ENCODE data around the gene BCL2.

BCL2 gene

DNA sequence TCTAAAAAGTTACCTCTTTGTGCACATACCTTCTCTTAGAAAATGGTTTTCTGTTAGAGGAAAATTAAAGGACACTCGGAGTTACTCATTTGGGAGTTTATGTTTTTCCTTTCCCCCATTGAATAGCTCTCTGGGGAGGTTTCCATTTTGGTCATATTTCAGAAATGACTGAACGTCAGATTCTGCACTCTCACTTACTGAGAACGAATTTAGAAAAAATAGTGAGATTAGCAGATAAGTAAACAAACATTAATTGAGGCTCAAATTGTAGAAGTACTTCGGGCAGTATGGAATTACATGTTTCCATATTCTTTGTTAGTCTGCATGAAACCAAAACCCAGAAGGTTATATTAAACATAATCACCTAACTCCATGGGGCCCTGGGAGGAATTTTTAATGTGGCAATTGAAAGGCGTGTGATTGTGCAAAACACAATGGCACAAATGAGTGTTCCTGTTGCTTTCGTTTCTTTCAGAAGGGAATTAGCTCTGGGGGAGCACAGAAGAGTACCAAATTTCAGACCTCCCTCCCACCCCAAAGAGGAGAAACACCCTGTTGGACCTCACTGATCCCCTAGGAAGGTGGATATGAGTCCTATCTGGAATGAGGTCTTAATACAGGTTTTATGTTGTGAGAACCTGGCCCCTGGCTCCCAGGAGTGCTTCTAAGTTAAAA, 212.3 kb downstream of the BCL2 start:
- TF ChIP-seq, protein P1, sequence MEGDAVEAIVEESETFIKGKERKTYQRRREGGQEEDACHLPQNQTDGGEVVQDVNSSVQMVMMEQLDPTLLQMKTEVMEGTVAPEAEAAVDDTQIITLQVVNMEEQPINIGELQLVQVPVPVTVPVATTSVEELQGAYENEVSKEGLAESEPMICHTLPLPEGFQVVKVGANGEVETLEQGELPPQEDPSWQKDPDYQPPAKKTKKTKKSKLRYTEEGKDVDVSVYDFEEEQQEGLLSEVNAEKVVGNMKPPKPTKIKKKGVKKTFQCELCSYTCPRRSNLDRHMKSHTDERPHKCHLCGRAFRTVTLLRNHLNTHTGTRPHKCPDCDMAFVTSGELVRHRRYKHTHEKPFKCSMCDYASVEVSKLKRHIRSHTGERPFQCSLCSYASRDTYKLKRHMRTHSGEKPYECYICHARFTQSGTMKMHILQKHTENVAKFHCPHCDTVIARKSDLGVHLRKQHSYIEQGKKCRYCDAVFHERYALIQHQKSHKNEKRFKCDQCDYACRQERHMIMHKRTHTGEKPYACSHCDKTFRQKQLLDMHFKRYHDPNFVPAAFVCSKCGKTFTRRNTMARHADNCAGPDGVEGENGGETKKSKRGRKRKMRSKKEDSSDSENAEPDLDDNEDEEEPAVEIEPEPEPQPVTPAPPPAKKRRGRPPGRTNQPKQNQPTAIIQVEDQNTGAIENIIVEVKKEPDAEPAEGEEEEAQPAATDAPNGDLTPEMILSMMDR (conservative IDR thresholded peaks at IDR 0.05; ENCODE audit: low read length) = no peak
- H3K4me3 ChIP-seq (ENCODE audit: low read length) = no peak overlapping the region
- DNase-seq (ENCODE audit: low read depth) = no peak

DNA sequence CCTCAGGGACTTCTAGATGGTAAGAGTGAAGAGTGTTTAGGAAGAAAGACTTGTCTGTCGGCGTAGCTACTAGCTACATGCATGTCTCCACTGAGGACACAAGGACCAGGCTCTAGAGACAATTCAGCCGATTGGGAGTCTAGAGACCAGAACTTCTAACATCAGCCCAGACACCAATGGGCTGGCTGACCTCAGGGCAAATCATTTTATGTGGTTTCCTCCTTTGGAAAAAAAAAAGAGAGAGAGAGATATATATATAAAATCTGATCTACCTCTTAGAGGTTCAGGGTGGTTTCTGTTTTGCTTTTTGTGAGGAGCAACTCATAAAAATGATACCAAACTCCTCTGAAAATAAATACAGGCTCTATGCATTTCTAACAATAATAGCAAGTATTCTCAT, 212.8 kb downstream of the BCL2 start:
- TF ChIP-seq, protein P1 (conservative IDR thresholded peaks at IDR 0.05; ENCODE audit: low read length) = no peak
- no peak for DNase-seq (ENCODE audit: low read depth)
- H3K4me3 ChIP-seq (ENCODE audit: low read length) = no peak overlapping the region

DNA sequence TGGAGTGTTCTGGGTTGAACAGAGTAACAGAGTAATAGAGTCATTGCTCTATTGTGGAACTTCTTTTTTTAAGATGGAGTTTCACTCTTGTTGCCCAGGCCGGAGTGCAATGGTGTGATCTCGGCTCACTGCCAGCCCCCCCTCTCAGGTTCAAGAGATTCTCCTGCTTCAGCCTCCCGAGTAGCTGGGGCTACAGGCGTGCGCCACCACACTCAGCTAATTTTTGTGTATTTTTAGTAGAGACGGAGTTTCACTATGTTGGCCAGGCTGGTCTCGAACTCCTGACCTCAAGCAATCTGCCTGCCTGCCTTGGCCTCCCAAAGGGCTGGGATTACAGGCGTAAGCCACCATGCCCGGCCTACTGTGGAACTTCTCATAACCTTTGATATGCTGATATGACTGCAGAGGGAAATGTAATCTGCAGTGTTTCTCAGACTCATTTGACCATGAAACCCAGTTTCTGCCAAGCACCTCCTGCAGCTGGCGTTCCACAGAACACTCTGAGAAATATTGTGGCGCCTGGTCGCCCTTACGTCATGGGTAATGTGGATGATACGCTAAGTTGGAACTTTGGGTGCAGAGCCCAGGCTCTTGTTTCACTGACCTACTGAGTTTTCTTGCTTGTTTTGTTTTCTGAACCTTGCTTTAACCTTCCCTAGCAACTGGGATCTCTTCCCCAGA, 213.8 kb downstream of the BCL2 start:
- TF ChIP-seq, protein P1 (conservative IDR thresholded peaks at IDR 0.05; ENCODE audit: low read length) = no peak
- no peak overlapping the region for H3K4me3 ChIP-seq (ENCODE audit: low read length)
- DNase-seq (ENCODE audit: low read depth) = no peak

DNA sequence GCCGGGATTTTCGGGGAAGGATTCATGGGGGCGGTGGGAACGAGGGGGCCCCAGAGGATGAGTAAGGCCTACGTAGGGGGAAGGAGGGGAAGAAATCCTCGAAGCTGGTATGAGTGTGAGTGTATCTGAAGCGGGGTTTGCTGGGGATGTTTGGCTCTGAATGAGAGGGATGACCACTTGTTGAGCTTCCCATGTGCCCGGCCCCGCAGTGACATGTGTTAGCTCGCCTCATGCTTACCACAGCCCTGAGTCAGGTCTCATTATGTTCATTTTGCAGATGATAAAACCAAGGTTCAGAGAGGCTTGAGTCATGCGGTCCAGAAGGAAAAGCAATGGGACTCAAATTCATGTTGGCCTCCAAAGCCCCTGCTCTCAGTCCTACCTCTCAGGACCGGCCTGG, 214.7 kb downstream of the BCL2 start:
- no peak overlapping the region for H3K4me3 ChIP-seq (ENCODE audit: low read length)
- TF ChIP-seq, protein P1 (conservative IDR thresholded peaks at IDR 0.05; ENCODE audit: low read length) = no peak
- DNase-seq (ENCODE audit: low read depth) = no peak

DNA sequence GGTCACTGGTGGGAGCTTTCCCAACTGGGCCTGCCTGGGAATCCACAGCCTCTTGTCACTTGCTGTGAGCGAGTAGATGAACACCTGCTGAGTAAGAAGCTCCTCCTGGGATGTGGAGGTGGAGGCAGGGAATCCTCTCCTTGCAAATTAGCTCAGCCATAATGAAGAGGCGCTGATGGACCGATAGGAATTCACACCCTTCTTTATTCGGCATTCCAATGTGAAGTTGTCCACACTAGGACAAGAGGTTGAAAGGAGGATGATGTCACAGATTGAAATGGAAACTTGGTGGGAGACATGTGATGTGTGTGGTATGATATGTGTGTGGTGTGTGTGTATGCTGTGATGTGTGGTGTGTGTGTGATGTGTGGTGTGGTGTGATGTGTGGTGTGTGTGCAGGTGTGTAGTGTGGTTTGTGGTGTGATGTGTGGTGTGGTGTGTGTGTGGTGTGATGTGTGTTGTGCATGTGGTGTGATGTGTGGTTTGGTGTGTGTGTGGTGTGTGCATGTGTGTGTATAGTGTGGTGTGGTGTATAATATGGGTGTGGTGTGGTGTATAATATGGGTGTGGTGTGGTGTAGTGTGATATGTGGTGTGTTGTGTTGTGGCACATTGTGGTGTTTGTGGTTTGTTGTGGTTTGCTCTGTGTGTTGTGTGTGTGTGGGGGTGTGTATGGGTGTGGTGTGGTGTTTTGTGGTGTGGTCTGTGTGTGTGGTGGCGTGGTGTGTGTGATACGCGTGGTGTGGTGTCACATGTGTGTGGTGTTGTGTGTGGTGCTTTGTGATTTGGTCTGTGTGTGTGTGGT, 216.4 kb downstream of the BCL2 start:
- DNase-seq (ENCODE audit: low read depth) = no peak
- no peak overlapping the region for H3K4me3 ChIP-seq (ENCODE audit: low read length)
- TF ChIP-seq, protein P1 (conservative IDR thresholded peaks at IDR 0.05; ENCODE audit: low read length) = no peak

DNA sequence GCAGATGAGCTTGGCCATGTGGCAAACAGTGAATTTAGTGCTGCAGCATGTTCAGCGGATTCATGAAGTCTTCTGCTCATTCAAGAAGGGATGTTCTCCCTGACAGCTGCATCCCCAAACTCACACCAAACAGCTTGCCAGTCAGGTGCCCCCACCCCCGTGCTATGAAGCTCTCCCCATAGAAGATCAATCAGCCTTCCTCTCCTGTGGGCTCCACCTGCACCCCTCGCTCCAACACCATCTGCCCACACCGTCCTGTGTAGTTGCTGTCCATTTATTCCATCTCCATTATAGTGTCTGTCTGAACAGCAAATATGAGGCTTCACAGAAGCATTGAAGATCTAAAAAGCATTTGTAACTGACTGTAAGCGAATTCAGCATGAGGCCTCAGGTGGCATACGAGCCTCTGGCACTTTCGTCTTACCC, 218.9 kb downstream of the BCL2 start:
- TF ChIP-seq, protein P1 (conservative IDR thresholded peaks at IDR 0.05; ENCODE audit: low read length) = no peak
- DNase-seq (ENCODE audit: low read depth) = no peak
- no peak overlapping the region for H3K4me3 ChIP-seq (ENCODE audit: low read length)

All from AG10803 (cell line).